Heart left ventricle (tissue), 16 donors: ENCODE measurements around the gene WBP2NL. TPM values are rescaled to one million over a fixed set of nuclear protein-coding genes. Genes with fewer than 3 reads are reported as not detected.

Source experiments
- ATAC-seq, 4 donors: fragments of 200-7000 bp; cut with Tn5 transposase; one replicate each; pipeline ENCODE4 v1.9.1; 2020 to 2022; ENCODE audit warnings: moderate library complexity in 4 of 4, mild to moderate bottlenecking in 3 of 4, moderate number of reproducible peaks in 1 of 4
- DNase-seq, 5 donors: peaks; one replicate each; pipeline ENCODE4 v3.0.0-alpha.2; 2020
- H3K27ac ChIP-seq, 12 donors: fragments of 200-600 bp; sonication (generic) in 4 of 12; one replicate each; pipeline versions ENCODE4 v1.5.0 to v1.8.0; 2016 to 2022; ENCODE audit warnings: mild to moderate bottlenecking in 2 of 12
- H3K27me3 ChIP-seq, 9 donors: fragments of 200-600 bp; sonication (generic) in 2 of 9; one replicate each; pipeline versions ENCODE4 v1.5.1 to v1.8.0; 2016 to 2022; ENCODE audit warnings: mild to moderate bottlenecking in 3 of 9
- H3K36me3 ChIP-seq, 9 donors: fragments of 200-600 bp; sonication (generic) in 2 of 9; one replicate each; pipeline versions ENCODE4 v1.5.0 to v1.8.0; 2018 to 2022; ENCODE audit warnings: mild to moderate bottlenecking in 2 of 9
- H3K4me1 ChIP-seq, 12 donors: fragments of 200-600 bp; sonication (generic) in 4 of 12; one replicate each; pipeline versions ENCODE4 v1.5.0 to v1.8.0; 2016 to 2022; ENCODE audit warnings: mild to moderate bottlenecking in 3 of 12
- H3K4me3 ChIP-seq, 12 donors: fragments of 200-600 bp; sonication (generic) in 4 of 12; one replicate each; pipeline versions ENCODE4 v1.5.0 to v1.8.0; 2017 to 2022; ENCODE audit warnings: mild to moderate bottlenecking in 9 of 12, moderate library complexity in 4 of 12
- H3K9me3 ChIP-seq, 12 donors: fragments of 200-600 bp; sonication (generic) in 4 of 12; one replicate each; pipeline versions ENCODE4 v1.5.0 to v1.8.0; 2016 to 2022; ENCODE audit warnings: mild to moderate bottlenecking in 1 of 12
- CTCF ChIP-seq, 12 donors: fragments of 200-600 bp; sonication (generic) in 4 of 12; IDR thresholded peaks; one replicate each; pipeline versions ENCODE4 v1.5.0 to v1.8.0; 2018 to 2022; ENCODE audit warnings: antibody characterized with exemption in 12 of 12, mild to moderate bottlenecking in 5 of 12
- POLR2A ChIP-seq, 2 donors: fragments of 450-650 bp; IDR thresholded peaks; one replicate each; pipeline ENCODE4 v1.6.1; 2017; ENCODE audit warnings: antibody characterized with exemption in 2 of 2, mild to moderate bottlenecking in 2 of 2, moderate library complexity in 2 of 2
- WGBS, 4 donors: extraction: QIAGEN DNeasy Blood & Tissue Kit in 2 of 4; methylation state at CpG; one replicate each; pipeline versions ENCODE4 v1.1.5 to v1.1.7; 2013 to 2018; 5-methylcytosine and 5-hydroxymethylcytosine counted together
- intact Hi-C, 10 donors: fragments of 100-400 bp; cut with DNase I; formaldehyde crosslinking; loops; one replicate each; pipeline versions ENCODE4 v1.11.1 to v1.14.2; 2022
- polyA plus RNA-seq, 2 donors: library from polyadenylated mRNA; stranded (reverse); fragments of 200-250 nt; gene quantifications; one replicate each; pipeline ENCODE4 v1.2.3, GENCODE V29; 2013
- total RNA-seq, 9 donors: library from RNA; depleted of rRNA in 2 of 9; stranded (reverse); fragments of >200 nt in 2 of 9; fragmentation: NEBNext Ultra II Directional in 3 of 9; extraction: Animal tissue kit (Norgen Biotek cat#: 25700) in 3 of 9; gene quantifications; one replicate each; pipeline versions ENCODE4 v1.1.0 to v1.2.4, GENCODE V29; 2016 to 2023
- donor health status: ischemic (EF 13 %, LVEDD 7.1; RV severe dilation, severe dysfunction).
- donor health status: healthy with polysubstance abuse.
- donor health status: DM: no; HTN: yes; CAD: no.
- donor health status: DM: no; HTN: no; CAD: no.
- donor health status: ischemic (EF 25% LVEDD 6.9; RV normal size, moderate dysfunction).
- donor health status: ischemic (EF 25% LVEDD 5.7; RV mildly dilated, moderate dysfunction).
- donor health status: healthy.
- donor health status: DM: yes; HTN: yes; CAD: no.
- donor health status: ischemic (EF 35%, LVEDD 5.7; RV mildly dilated, moderate dysfunction).
- donor health status: nonischemic (EF 11% LVEDD 7.7; RV severe dilation, severe dysfunction).
- donor health status: DM: yes; HTN: yes; CAD: no.
- donor health status: PGD.
- donor health status: ischemic (EF 29% LVEDD 5.4; RV normal size, mild dysfunction).
- donor health status: nonischemic (EF 23%, LVEDD 6.1; RV moderate dilation, normal function).

Gene WBP2NL
- total and polyA plus RNA-seq, 11 donors = 0.11 to 1.1 (median 0.38) TPM; not detected in 1

GRCh38 chr22:42074846-42075676 is 76.5 kb downstream of the WBP2NL start:
- no peak for ATAC-seq
- H3K36me3 ChIP-seq = peaks cover 0 to 25% (median 8%) of the 10 kb centered on the region in 9 donors

GRCh38 chr22:42076764-42077485 is 78.3 kb downstream of the WBP2NL start:
- peaks cover 2 to 65% (median 39%) of the 10 kb centered on the region in 12 donors for H3K4me1 ChIP-seq
- DNase-seq (no peak), ATAC-seq (no peak)
- H3K4me3 ChIP-seq = no peak overlapping the region
- no peaks in the 10 kb centered on the region for H3K9me3 ChIP-seq
- H3K27me3 ChIP-seq = no peaks in the 10 kb centered on the region
- H3K36me3 ChIP-seq = peaks cover 0 to 27% (median 8%) of the 10 kb centered on the region in 9 donors
- peak overlapping the region in 1 of 12 donors; percentile 99 for H3K27ac ChIP-seq
- TF ChIP-seq CTCF (IDR thresholded peaks at IDR 0.05) (no peak), POLR2A (IDR thresholded peaks at IDR 0.05) (no peak)
- WGBS, 4 donors = 87 to 93% (median 92%) methylated on average over 16 to 20 of the region's 20 CpGs
- intact Hi-C loops = loop anchor here in 2 of 10 donors (10.0 kb wide), 3 partner anchors 198 to 392 kb away; partner anchors contain the start of genes SNU13 (in 1 of the 2), SREBF2 (in 1 of the 2) and TCF20 (in 1 of the 2)

More at GRCh38 chr22:42074846-42075676, 76.5 kb downstream of the WBP2NL start:
- intact Hi-C loops = loop anchor here in 2 of 10 donors (10.0 kb wide), 3 partner anchors 200 to 390 kb away; partner anchors contain the start of genes SNU13 (in 1 of the 2), SREBF2 (in 1 of the 2) and TCF20 (in 1 of the 2)
- peaks cover 5 to 62% (median 38%) of the 10 kb centered on the region in 12 donors for H3K4me1 ChIP-seq
- DNase-seq = no peak
- H3K27ac ChIP-seq = peak overlapping the region; percentile 80 to 95 (median 89)
- H3K4me3 ChIP-seq = peak overlapping the region; percentile 56 to 84 (median 78)
- H3K27me3 ChIP-seq = no peaks in the 10 kb centered on the region
- WGBS, 4 donors = 70 to 72% (median 71%) methylated on average over 9 of the region's 9 CpGs
- no peaks in the 10 kb centered on the region for H3K9me3 ChIP-seq
- TF ChIP-seq CTCF (IDR thresholded peaks at IDR 0.05) = no peak
- TF ChIP-seq POLR2A (IDR thresholded peaks at IDR 0.05) = no peak

- H3K27me3 ChIP-seq = no peaks in the 10 kb centered on the region
- no peak for ATAC-seq
- H3K4me3 ChIP-seq = no peak overlapping the region
- DNase-seq = no peak
- no peaks in the 10 kb centered on the region for H3K9me3 ChIP-seq
- peaks cover 0 to 34% (median 15%) of the 10 kb centered on the region in 9 donors for H3K36me3 ChIP-seq
- H3K27ac ChIP-seq = peak overlapping the region in 11 of 12 donors; percentile 95 to 99 (median 98)
- WGBS, 4 donors = 90 to 96% (median 94%) methylated on average over 14 to 21 of the region's 21 CpGs
- intact Hi-C loops = loop anchor here in 2 of 10 donors (10.0 kb wide), 3 partner anchors 197 to 393 kb away; partner anchors contain the start of genes SNU13 (in 1 of the 2), SREBF2 (in 1 of the 2) and TCF20 (in 1 of the 2)
- TF ChIP-seq POLR2A (IDR thresholded peaks at IDR 0.05) (no peak), CTCF (IDR thresholded peaks at IDR 0.05) (no peak)
- H3K4me1 ChIP-seq = peaks cover 2 to 62% (median 40%) of the 10 kb centered on the region in 12 donors
Observed at GRCh38 chr22:42077486-42078125, 79.0 kb downstream of the WBP2NL start.

Other genes with a start within 250 kb of the WBP2NL start
- 10 to 100 TPM in 1 of 9 donors, 1 to 10 TPM in 8; 2.3 to 10.2 (median 3.5) TPM for gene CCDC134, start 198.1 kb upstream of the WBP2NL start, total RNA-seq
- gene CCDC134, start 198.1 kb upstream of the WBP2NL start, polyA plus RNA-seq = 1 to 10 TPM; 2.2 to 5.0 TPM
- gene SREBF2, start 165.7 kb upstream of the WBP2NL start, total RNA-seq = 100 to 1,000 TPM in 3 of 9 donors, 10 to 100 TPM in 6; 49.1 to 109 (median 73.0) TPM
- gene SREBF2, start 165.7 kb upstream of the WBP2NL start, polyA plus RNA-seq = 100 to 1,000 TPM in 1 of 2 donors, 10 to 100 TPM in 1; 39.4 to 115 TPM
- 1 to 10 TPM in 4 of 9 donors, under 1 TPM in 5; 0.48 to 4.4 (median 1.00) TPM for gene SHISA8, start 83.7 kb upstream of the WBP2NL start, total RNA-seq
- gene SHISA8, start 83.7 kb upstream of the WBP2NL start, polyA plus RNA-seq = 1 to 10 TPM in 1 of 2 donors, not detected in 1; 1.7 TPM
- gene TNFRSF13C, start 72.0 kb upstream of the WBP2NL start, total RNA-seq = under 1 TPM in 8 of 9 donors, not detected in 1; 0.35 to 0.61 (median 0.44) TPM
- gene TNFRSF13C, start 72.0 kb upstream of the WBP2NL start, polyA plus RNA-seq = under 1 TPM; 0.07 to 0.34 TPM
- 1 to 10 TPM in 2 of 9 donors, under 1 TPM in 3, not detected in 4; 0.21 to 6.9 (median 0.52) TPM for gene CENPM, start 51.6 kb upstream of the WBP2NL start, total RNA-seq
- gene CENPM, start 51.6 kb upstream of the WBP2NL start, polyA plus RNA-seq = under 1 TPM; 0.30 to 0.79 TPM
- under 1 TPM in 6 of 9 donors, not detected in 3; 0.07 to 0.53 (median 0.23) TPM for gene SEPTIN3, start 29.3 kb upstream of the WBP2NL start, total RNA-seq
- gene SEPTIN3, start 29.3 kb upstream of the WBP2NL start, polyA plus RNA-seq = under 1 TPM; 0.03 to 0.08 TPM
- gene NAGA, start 72.0 kb downstream of the WBP2NL start, total RNA-seq = 10 to 100 TPM; 10.6 to 48.3 (median 13.8) TPM
- gene NAGA, start 72.0 kb downstream of the WBP2NL start, polyA plus RNA-seq = 10 to 100 TPM in 1 of 2 donors, 1 to 10 TPM in 1; 5.2 to 14.7 TPM
- 1 to 10 TPM; 1.8 to 6.9 (median 4.7) TPM for gene PHETA2, start 75.5 kb downstream of the WBP2NL start, total RNA-seq
- 1 to 10 TPM; 2.6 to 6.3 TPM for gene PHETA2, start 75.5 kb downstream of the WBP2NL start, polyA plus RNA-seq
- 100 to 1,000 TPM in 7 of 9 donors, 10 to 100 TPM in 2; 15.3 to 179 (median 115) TPM for gene SMDT1, start 80.9 kb downstream of the WBP2NL start, total RNA-seq
- gene SMDT1, start 80.9 kb downstream of the WBP2NL start, polyA plus RNA-seq = 100 to 1,000 TPM; 121 to 235 TPM
- gene NDUFA6, start 92.0 kb downstream of the WBP2NL start, total RNA-seq = 100 to 1,000 TPM; 159 to 294 (median 255) TPM
- 100 to 1,000 TPM; 314 to 601 TPM for gene NDUFA6, start 92.0 kb downstream of the WBP2NL start, polyA plus RNA-seq
- under 1 TPM in 8 of 9 donors, not detected in 1; 0.12 to 0.47 (median 0.30) TPM for gene CYP2D6, start 132.0 kb downstream of the WBP2NL start, total RNA-seq
- gene CYP2D6, start 132.0 kb downstream of the WBP2NL start, polyA plus RNA-seq = under 1 TPM; 0.19 to 0.23 TPM